ENCODE results near the gene SRPRB.

Gene SRPRB

GRCh38 chr3:133804896-133805295 lies 719 bp upstream of the SRPRB start:
- H3K4me2 ChIP-seq (ENCODE audit: low read length), result peak overlapping the region; percentile 97
- H3K36me3 ChIP-seq (ENCODE audit: control insufficient read depth, low read length), result peaks cover 36% of the 10 kb centered on the region

GRCh38 chr3:133805384-133805701 lies 272 bp upstream of the SRPRB start:
- H3K4me3 ChIP-seq (ENCODE audit: low read length), result peak overlapping the region; percentile 99
- H3K9me2 ChIP-seq (replicated peaks; ENCODE audit: control insufficient read depth, low read length), result no peaks in the 10 kb centered on the region
- H3K27ac ChIP-seq (ENCODE audit: low read depth, low read length), result no peak overlapping the region
- peaks cover 41% of the 10 kb centered on the region for H3K36me3 ChIP-seq (ENCODE audit: control insufficient read depth, low read length)
- 0 out of 2 replicates have a peak, but pooled peaks cover 3% of the 10 kb centered on the region for H4K20me1 ChIP-seq (ENCODE audit: control insufficient read depth, insufficient read depth, low read depth, low read length)
- TF ChIP-seq CTCF (IDR thresholded peaks at IDR 0.05; ENCODE audit: low read depth, low read length, poor library complexity, severe bottlenecking), result no peak
- no peak for TF ChIP-seq EZH2phosphoT487 (IDR thresholded peaks at IDR 0.05; ENCODE audit: borderline replicate concordance, low read length)
- H3F3A ChIP-seq (ENCODE audit: control insufficient read depth, insufficient read depth), result no peaks in the 10 kb centered on the region
- no peaks in the 10 kb centered on the region for H3K27me3 ChIP-seq (ENCODE audit: control insufficient read depth, low read length)
- H3K79me2 ChIP-seq (ENCODE audit: control insufficient read depth, low read length), result peaks cover 31% of the 10 kb centered on the region
- H3K4me1 ChIP-seq (ENCODE audit: control insufficient read depth, low read length), result peaks cover 20% of the 10 kb centered on the region
- no peaks in the 10 kb centered on the region for H3K9me3 ChIP-seq (ENCODE audit: control insufficient read depth, insufficient read depth, low read length)
- H3K4me2 ChIP-seq (ENCODE audit: low read length), result peak overlapping the region; percentile 97

More at GRCh38 chr3:133804896-133805295, 719 bp upstream of the SRPRB start:
- TF ChIP-seq CTCF (IDR thresholded peaks at IDR 0.05; ENCODE audit: low read depth, low read length, poor library complexity, severe bottlenecking), result no peak
- TF ChIP-seq EZH2phosphoT487 (IDR thresholded peaks at IDR 0.05; ENCODE audit: borderline replicate concordance, low read length), result no peak
- H3K9me3 ChIP-seq (ENCODE audit: control insufficient read depth, insufficient read depth, low read length), result no peaks in the 10 kb centered on the region
- H4K20me1 ChIP-seq (ENCODE audit: control insufficient read depth, insufficient read depth, low read depth, low read length), result 0 out of 2 replicates have a peak, but pooled peaks cover 3% of the 10 kb centered on the region
- H3K79me2 ChIP-seq (ENCODE audit: control insufficient read depth, low read length), result peaks cover 31% of the 10 kb centered on the region
- peaks cover 2% of the 10 kb centered on the region for H3K27me3 ChIP-seq (ENCODE audit: control insufficient read depth, low read length)
- peaks cover 20% of the 10 kb centered on the region for H3K4me1 ChIP-seq (ENCODE audit: control insufficient read depth, low read length)
- no peaks in the 10 kb centered on the region for H3F3A ChIP-seq (ENCODE audit: control insufficient read depth, insufficient read depth)
- H3K27ac ChIP-seq (ENCODE audit: low read depth, low read length), result no peak overlapping the region
- peak overlapping the region; percentile 99 for H3K4me3 ChIP-seq (ENCODE audit: low read length)
- no peaks in the 10 kb centered on the region for H3K9me2 ChIP-seq (replicated peaks; ENCODE audit: control insufficient read depth, low read length)

GRCh38 chr3:133812872-133813271 lies 7.3 kb downstream of the SRPRB start:
- H3K4me3 ChIP-seq (ENCODE audit: low read length), result no peak overlapping the region
- H3K9me3 ChIP-seq (ENCODE audit: control insufficient read depth, insufficient read depth, low read length), result no peaks in the 10 kb centered on the region
- H3K9me2 ChIP-seq (replicated peaks; ENCODE audit: control insufficient read depth, low read length), result no peaks in the 10 kb centered on the region
- no peak for TF ChIP-seq EZH2phosphoT487 (IDR thresholded peaks at IDR 0.05; ENCODE audit: borderline replicate concordance, low read length)
- no peak for TF ChIP-seq CTCF (IDR thresholded peaks at IDR 0.05; ENCODE audit: low read depth, low read length, poor library complexity, severe bottlenecking)
- H4K20me1 ChIP-seq (ENCODE audit: control insufficient read depth, insufficient read depth, low read depth, low read length), result no peaks in the 10 kb centered on the region
- no peaks in the 10 kb centered on the region for H3K27me3 ChIP-seq (ENCODE audit: control insufficient read depth, low read length)
- H3F3A ChIP-seq (ENCODE audit: control insufficient read depth, insufficient read depth), result no peaks in the 10 kb centered on the region
- no peak overlapping the region for H3K4me2 ChIP-seq (ENCODE audit: low read length)
- peaks cover 9% of the 10 kb centered on the region for H3K79me2 ChIP-seq (ENCODE audit: control insufficient read depth, low read length)
- H3K36me3 ChIP-seq (ENCODE audit: control insufficient read depth, low read length), result peaks cover 89% of the 10 kb centered on the region
- H3K27ac ChIP-seq (ENCODE audit: low read depth, low read length), result no peak overlapping the region
- H3K4me1 ChIP-seq (ENCODE audit: control insufficient read depth, low read length), result no peaks in the 10 kb centered on the region
